DND-41 (cell line): ENCODE data around the gene FBXL19.

Experiments
- ATAC-seq: fragments of 200-7000 bp; cut with Tn5 transposase; 3 replicates; pipeline ENCODE4 v1.9.1; 2021; ENCODE audit warnings: low read depth; ENCODE audit not compliant: insufficient read depth
- DNase-seq: peaks from one replicate; pipeline ENCODE4 v3.0.0-alpha.2; 2020
- H2AFZ ChIP-seq: 2 replicates; pipeline ENCODE4 v1.6.0; 2012; ENCODE audit warnings: low read depth, low read length
- H3K27ac ChIP-seq: 2 replicates; pipeline ENCODE4 v1.5.1; 2012; ENCODE audit warnings: low read length, inconsistent platforms
- H3K27me3 ChIP-seq: fragments of 200-600 bp; sonication (generic); 2 replicates; pipeline ENCODE4 v1.6.0; 2012; ENCODE audit warnings: low read length, mild to moderate bottlenecking, inconsistent platforms; ENCODE audit not compliant: insufficient read depth, poor library complexity
- H3K36me3 ChIP-seq: 2 replicates; pipeline ENCODE4 v1.5.1; 2012; ENCODE audit warnings: low read length, inconsistent platforms; ENCODE audit not compliant: insufficient read depth
- H3K4me1 ChIP-seq: 2 replicates; pipeline ENCODE4 v1.5.1; 2012; ENCODE audit warnings: mild to moderate bottlenecking, low read length; ENCODE audit not compliant: insufficient read depth
- H3K4me2 ChIP-seq: 2 replicates; pipeline ENCODE4 v1.6.0; 2012; ENCODE audit warnings: mild to moderate bottlenecking, moderate library complexity, low read length, inconsistent platforms; ENCODE audit not compliant: insufficient read depth
- H3K4me3 ChIP-seq, 2 experiments: fragments of 200-600 bp in 1 of 2; shearing (Covaris generic) in 1 of 2; 2 replicates each; pipeline ENCODE4 v1.5.1; 2012 to 2016; ENCODE audit warnings: inconsistent platforms in 2 of 2, low read length in 2 of 2, mild to moderate bottlenecking in 2 of 2, low read depth in 1 of 2, moderate library complexity in 1 of 2
- H3K79me2 ChIP-seq: 2 replicates; pipeline ENCODE4 v1.6.0; 2012; ENCODE audit warnings: low read length, inconsistent platforms; ENCODE audit not compliant: insufficient read depth
- H3K9ac ChIP-seq: 2 replicates; pipeline ENCODE4 v1.6.0; 2012; ENCODE audit warnings: low read depth, mild to moderate bottlenecking, inconsistent platforms, low read length, moderate library complexity
- H3K9me3 ChIP-seq: 2 replicates; pipeline ENCODE4 v1.5.1; 2012; ENCODE audit warnings: low read length, moderate library complexity, mild to moderate bottlenecking, inconsistent platforms; ENCODE audit not compliant: insufficient read depth, severe bottlenecking
- H4K20me1 ChIP-seq: 2 replicates; pipeline ENCODE4 v1.6.0; 2012; ENCODE audit warnings: low read length; ENCODE audit not compliant: insufficient read depth
- EZH2 ChIP-seq: IDR thresholded peaks from 3 replicates; pipeline ENCODE4 v1.6.1; 2012; ENCODE audit warnings: borderline replicate concordance, low read depth, mild to moderate bottlenecking, moderate library complexity, low read length, inconsistent platforms; ENCODE audit not compliant: severe bottlenecking
- TF ChIP-seq, protein P1 (sequence below): IDR thresholded peaks from 2 replicates; pipeline ENCODE4 v1.5.1; 2012; ENCODE audit warnings: borderline replicate concordance, low read length, moderate library complexity, mild to moderate bottlenecking; ENCODE audit not compliant: poor library complexity, severe bottlenecking; ENCODE audit errors: extremely low read depth

FBXL19 gene

DNA sequence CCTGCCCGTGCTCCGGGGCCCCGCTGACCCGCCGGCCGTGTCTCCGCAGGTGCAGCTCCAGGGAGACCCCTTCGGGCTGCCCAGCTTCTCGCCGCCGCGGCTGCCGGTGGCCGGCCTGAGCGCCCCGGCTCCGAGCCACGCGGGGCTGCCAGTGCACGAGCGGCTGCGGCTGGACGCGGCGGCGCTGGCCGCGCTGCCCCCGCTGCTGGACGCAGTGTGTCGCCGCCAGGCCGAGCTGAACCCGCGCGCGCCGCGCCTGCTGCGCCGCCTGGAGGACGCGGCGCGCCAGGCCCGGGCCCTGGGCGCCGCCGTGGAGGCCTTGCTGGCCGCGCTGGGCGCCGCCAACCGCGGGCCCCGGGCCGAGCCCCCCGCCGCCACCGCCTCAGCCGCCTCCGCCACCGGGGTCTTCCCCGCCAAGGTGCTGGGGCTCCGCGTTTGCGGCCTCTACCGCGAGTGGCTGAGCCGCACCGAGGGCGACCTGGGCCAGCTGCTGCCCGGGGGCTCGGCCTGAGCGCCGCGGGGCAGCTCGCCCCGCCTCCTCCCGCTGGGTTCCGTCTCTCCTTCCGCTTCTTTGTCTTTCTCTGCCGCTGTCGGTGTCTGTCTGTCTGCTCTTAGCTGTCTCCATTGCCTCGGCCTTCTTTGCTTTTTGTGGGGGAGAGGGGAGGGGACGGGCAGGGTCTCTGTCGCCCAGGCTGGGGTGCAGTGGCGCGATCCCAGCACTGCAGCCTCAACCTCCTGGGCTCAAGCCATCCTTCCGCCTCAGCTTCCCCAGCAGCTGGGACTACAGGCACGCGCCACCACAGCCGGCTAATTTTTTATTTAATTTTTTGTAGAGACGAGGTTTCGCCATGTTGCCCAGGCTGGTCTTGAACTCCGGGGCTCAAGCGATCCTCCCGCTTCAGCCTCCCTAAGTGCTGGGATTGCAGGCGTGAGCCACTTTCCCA, 21.1 kb upstream of the FBXL19 start:
- Histone ChIP-seq H3K4me3 (peak overlapping the region; percentile 29 to 71; a peak in 3 of 4 replicates), H4K20me1 (no peaks in the 10 kb centered on the region), H2AFZ (peak overlapping the region; percentile 98), H3K9me3 (no peaks in the 10 kb centered on the region), H3K4me1 (peaks cover 37% of the 10 kb centered on the region), H3K79me2 (peaks cover 2% of the 10 kb centered on the region; the same call in 1 of the 2 replicates), H3K4me2 (peak overlapping the region; percentile 91), H3K36me3 (no peaks in the 10 kb centered on the region), H3K27ac (peak overlapping the region; percentile 96), H3K27me3 (no peaks in the 10 kb centered on the region), H3K9ac (peak overlapping the region; percentile 80)
- TF ChIP-seq, protein P1, sequence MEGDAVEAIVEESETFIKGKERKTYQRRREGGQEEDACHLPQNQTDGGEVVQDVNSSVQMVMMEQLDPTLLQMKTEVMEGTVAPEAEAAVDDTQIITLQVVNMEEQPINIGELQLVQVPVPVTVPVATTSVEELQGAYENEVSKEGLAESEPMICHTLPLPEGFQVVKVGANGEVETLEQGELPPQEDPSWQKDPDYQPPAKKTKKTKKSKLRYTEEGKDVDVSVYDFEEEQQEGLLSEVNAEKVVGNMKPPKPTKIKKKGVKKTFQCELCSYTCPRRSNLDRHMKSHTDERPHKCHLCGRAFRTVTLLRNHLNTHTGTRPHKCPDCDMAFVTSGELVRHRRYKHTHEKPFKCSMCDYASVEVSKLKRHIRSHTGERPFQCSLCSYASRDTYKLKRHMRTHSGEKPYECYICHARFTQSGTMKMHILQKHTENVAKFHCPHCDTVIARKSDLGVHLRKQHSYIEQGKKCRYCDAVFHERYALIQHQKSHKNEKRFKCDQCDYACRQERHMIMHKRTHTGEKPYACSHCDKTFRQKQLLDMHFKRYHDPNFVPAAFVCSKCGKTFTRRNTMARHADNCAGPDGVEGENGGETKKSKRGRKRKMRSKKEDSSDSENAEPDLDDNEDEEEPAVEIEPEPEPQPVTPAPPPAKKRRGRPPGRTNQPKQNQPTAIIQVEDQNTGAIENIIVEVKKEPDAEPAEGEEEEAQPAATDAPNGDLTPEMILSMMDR, result peak; percentile 58
- TF ChIP-seq EZH2, result no peak
- ATAC-seq (peak; percentile 70), DNase-seq (peak; percentile 68)

DNA sequence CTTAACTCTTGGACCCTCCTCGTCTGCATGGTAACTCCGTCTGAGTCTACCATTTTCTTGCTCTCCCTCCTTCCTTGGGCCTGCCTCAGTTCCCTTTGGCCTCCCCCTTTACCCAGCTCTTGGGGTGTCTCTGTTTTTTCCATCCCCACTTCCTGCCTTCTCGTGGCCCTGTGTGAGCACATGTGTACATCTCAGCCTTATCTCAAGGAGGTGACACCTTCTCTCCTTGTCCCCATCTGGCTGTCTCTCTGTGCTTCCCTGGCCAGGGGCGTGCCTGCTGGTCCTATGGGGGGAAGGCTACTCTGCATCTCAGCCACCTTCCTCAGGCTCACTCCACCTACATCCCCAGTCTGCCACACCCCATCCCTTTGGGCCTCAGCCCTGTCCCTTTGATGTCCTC, 20.4 kb upstream of the FBXL19 start:
- peak overlapping the region; percentile 91 for H3K4me2 ChIP-seq
- TF ChIP-seq, protein P1, result no peak
- no peak for TF ChIP-seq EZH2
- peak overlapping the region; percentile 98 for H2AFZ ChIP-seq
- H3K27ac ChIP-seq, result peak overlapping the region; percentile 96
- peak overlapping the region; percentile 80 for H3K9ac ChIP-seq
- peaks cover 2% of the 10 kb centered on the region; the same call in 1 of the 2 replicates for H3K79me2 ChIP-seq
- H4K20me1 ChIP-seq, result no peaks in the 10 kb centered on the region
- H3K9me3 ChIP-seq, result no peaks in the 10 kb centered on the region
- no peaks in the 10 kb centered on the region for H3K36me3 ChIP-seq
- DNase-seq (peak; percentile 53), ATAC-seq (peak; percentile 35)
- peaks cover 37% of the 10 kb centered on the region for H3K4me1 ChIP-seq
- H3K27me3 ChIP-seq, result no peaks in the 10 kb centered on the region
- H3K4me3 ChIP-seq, result peak overlapping the region in 1 of 2 experiments; percentile 71; a peak in 2 of 4 replicates

DNA sequence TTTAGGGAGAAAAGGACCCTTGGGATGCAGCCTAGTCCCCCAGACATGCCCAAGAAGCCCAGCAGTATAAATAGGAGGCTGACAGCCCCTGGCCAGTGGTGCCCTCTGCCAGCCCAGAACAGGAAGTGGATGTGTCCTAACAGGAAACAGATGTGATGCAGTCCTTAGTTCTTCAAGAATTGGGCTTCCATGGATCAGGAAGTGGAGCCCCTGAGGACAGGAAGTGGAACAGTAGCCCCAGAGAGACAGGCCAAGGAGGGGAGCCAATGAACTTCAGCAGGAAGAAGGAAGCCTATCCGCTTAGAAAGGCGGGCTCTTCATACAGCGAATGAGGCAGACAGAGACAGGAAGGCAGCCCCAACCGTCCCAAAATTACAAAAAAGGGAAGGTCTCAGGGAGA, 19.8 kb upstream of the FBXL19 start:
- ATAC-seq, result peak; percentile 67
- Histone ChIP-seq H3K4me1 (peaks cover 37% of the 10 kb centered on the region), H4K20me1 (no peaks in the 10 kb centered on the region), H3K4me3 (peak overlapping the region in 1 of 2 experiments; percentile 26; a peak in 2 of 4 replicates), H3K79me2 (peaks cover 2% of the 10 kb centered on the region; the same call in 1 of the 2 replicates), H3K4me2 (peak overlapping the region; percentile 21; the same call in 1 of the 2 replicates), H3K27me3 (no peaks in the 10 kb centered on the region), H3K36me3 (no peaks in the 10 kb centered on the region), H3K9ac (peak overlapping the region; percentile 6; the same call in 1 of the 2 replicates), H3K9me3 (no peaks in the 10 kb centered on the region), H3K27ac (peak overlapping the region; percentile 96), H2AFZ (peak overlapping the region; percentile 86)
- TF ChIP-seq EZH2, result no peak
- TF ChIP-seq, protein P1, result no peak
- DNase-seq, result peak; percentile 70
